AG04449 (cell line): ENCODE results near the gene FCAMR.
"Not testable (repeated sequence)": the region's sequence is repeated elsewhere in the genome, so short reads cannot be mapped to it uniquely, and the experiment has no call there.

Source experiments
- CTCF ChIA-PET: fragments of 350-600 bp; formaldehyde crosslinking; extraction: SDS; loops from one replicate; lab custom pipeline; 2021; ENCODE audit warnings: antibody characterized with exemption; lab: Yijun Ruan, JAX
- POLR2A ChIA-PET: fragments of 400-600, 350-600 bp; formaldehyde crosslinking; extraction: SDS; loops from one replicate; lab custom pipeline; 2020; ENCODE audit warnings: antibody characterized with exemption, inconsistent platforms; lab: Yijun Ruan, JAX
- DNase-seq: peaks from one replicate; pipeline ENCODE4 v3.0.0-alpha.2; 2010; ENCODE audit warnings: low read depth, low spot score
- H3K4me3 ChIP-seq: 2 replicates; pipeline ENCODE4 v1.5.1; 2011; ENCODE audit warnings: low read depth, mild to moderate bottlenecking, control low read depth, low read length
- CTCF ChIP-seq: IDR thresholded peaks from one replicate; pipeline ENCODE4 v1.5.1; 2011; ENCODE audit warnings: mild to moderate bottlenecking, moderate library complexity, low read length, control low read depth, inconsistent platforms; ENCODE audit not compliant: insufficient read depth; ENCODE audit errors: missing control alignments

Gene FCAMR

DNA sequence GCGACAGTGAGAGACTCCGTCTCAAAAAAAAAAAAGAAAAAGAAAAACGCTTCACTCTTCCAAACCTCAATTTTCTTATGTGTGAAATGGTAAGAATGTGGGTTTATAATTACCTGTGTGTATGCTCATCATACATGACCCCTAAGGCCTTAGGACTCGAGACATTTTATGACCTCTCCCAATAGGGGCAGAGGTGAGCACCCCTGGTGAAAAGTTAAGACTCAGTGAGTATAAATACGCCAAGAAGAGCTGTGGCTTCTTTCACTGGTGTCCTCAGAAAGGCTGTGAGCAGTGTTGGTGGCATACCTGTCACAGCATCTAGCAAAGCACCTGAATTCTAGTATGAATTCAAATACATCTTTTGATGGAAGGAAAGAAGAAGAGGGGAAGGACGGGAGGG lies 40.7 kb downstream of the FCAMR start:
- DNase-seq = no peak
- ChIA-PET CTCF (interaction anchor here (0.8 to 4.7 kb wide), 2 partner anchors 11 to 17 kb away, joined by 3 to 32 read pairs; no protein-coding TSS in a partner anchor), POLR2A (no interaction called here)
- no peak for TF ChIP-seq CTCF
- no peak overlapping the region for H3K4me3 ChIP-seq

DNA sequence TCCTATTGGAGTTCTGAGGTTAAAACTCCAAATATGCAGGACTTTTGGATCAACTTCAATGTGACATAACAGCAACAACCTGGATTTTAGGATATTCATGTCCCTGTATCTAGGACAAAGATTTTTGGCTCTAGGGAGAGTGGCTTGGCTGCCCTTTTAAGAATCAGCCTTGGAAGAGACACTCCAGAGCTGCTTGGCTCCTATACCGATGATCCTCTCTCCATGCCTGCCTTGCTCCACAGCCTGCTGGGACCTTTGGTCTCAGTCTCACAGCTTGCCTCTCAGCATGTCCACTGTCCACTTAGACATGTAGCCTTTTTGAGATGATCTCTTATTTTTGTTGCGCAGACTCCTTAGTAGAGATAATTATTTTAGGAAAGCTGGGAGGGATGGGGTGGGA lies 44.0 kb downstream of the FCAMR start:
- CTCF ChIA-PET = interaction anchor here (0.8 to 4.7 kb wide), 3 partner anchors 14 to 200 kb away, joined by 3 to 32 read pairs (median 5); no protein-coding TSS in a partner anchor
- TF ChIP-seq CTCF = no peak
- no peak for DNase-seq
- no peak overlapping the region for H3K4me3 ChIP-seq
- POLR2A ChIA-PET = no interaction called here

GRCh38 chr1:206925106-206925736 lies 45.0 kb downstream of the FCAMR start:
- ChIA-PET CTCF (interaction anchor here (0.6 to 1.6 kb wide), 9 partner anchors 9 to 198 kb away, joined by 3 to 8 read pairs (median 4); partner anchors contain the start of gene IL20), POLR2A (no interaction called here)
- H3K4me3 ChIP-seq = no peak overlapping the region
- TF ChIP-seq CTCF = no peak
- no peak for DNase-seq

DNA sequence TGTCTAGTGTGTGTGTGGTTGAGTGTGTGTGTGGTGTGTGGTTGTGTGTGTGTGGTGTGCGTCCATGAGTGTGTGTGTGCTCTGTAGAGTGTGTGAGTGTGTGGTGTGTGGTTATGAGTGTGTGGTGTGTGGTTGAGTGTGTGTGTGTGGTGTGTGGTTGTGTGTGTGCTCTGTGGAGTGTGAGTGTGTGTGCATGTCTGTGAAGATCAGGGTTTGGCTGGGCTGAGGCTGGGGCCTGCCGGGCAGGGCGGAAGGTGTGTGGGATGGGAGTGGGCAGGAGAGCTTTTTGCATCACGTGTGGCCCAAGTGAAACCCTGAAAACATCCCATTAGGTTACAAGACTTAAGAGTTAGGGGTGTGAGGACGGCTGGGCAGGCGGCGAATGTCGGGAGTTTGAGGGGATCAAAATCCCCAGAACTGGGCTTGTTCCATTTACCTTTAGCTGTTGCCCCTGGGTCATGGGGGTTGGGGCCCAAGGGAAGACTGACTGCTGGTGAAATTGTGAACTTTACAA lies 45.6 kb downstream of the FCAMR start:
- no peak for DNase-seq
- CTCF ChIA-PET = interaction anchor here (0.6 to 1.6 kb wide), 9 partner anchors 9 to 198 kb away, joined by 3 to 8 read pairs (median 4); partner anchors contain the start of gene IL20
- POLR2A ChIA-PET = no interaction called here
- no peak for TF ChIP-seq CTCF
- H3K4me3 ChIP-seq = no peak overlapping the region

GRCh38 chr1:206923961-206924557 lies 46.2 kb downstream of the FCAMR start:
- H3K4me3 ChIP-seq, DNase-seq, POLR2A ChIA-PET: not testable (repeated sequence)
- CTCF ChIA-PET = interaction anchor here (0.9 to 1.5 kb wide), 4 partner anchors 8 to 155 kb away, joined by 3 to 5 read pairs (median 4); partner anchors contain the start of gene IL20

DNA sequence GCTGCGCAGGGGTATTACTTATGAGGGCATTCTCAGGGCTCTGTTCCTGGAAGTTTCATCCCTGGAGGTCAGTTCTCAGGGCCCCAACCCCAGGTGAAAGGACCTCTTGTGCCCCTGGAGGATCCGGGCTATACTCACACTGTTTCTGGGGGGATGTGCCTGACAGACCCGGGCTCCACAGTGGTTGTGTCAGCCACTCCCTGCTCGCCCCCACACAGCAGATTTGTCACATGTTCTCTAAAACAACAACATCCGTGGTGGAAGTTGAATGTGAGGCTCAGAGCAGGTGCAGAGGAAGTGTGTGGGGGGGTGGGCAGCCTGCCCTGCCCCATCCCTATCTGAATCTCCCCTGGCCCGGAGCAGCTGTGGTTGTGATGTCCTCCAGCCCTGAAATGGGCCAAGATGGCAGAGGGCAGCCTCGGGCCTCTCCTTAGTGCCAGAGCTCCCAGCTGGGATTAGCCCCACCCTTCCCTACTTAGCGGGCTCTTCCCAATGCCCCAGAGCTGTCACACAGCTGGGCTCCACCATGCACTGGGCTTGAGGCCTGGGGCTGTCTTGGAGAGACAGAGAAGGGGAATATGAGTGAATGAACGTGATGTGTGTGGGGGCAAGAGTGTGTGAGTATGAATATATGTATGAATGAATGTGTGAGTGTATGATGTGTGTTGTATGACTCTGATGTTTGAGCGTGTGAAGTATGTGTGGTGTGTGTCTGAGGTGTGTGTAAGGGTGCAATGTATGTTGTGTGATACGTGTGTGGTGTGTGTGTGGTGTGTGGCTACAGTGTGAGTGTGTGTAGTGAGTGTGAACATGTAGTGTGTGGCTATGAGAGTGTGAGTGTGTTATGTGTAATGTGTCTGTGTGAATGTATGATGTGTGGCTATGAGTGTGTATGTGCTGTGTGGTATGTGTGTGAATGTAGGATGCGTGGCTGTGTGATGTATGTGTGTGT lies 47.0 kb downstream of the FCAMR start:
- no peak overlapping the region for H3K4me3 ChIP-seq
- TF ChIP-seq CTCF = no peak
- CTCF ChIA-PET = interaction anchor here (0.9 to 12.9 kb wide), 3 partner anchors 8 to 195 kb away, joined by 4 to 490 read pairs (median 38); no protein-coding TSS in a partner anchor
- no peak for DNase-seq
- POLR2A ChIA-PET = no interaction called here
